Neural progenitor cell (in vitro differentiated cells): Measurements from ENCODE around the gene ZBTB20.

Experiments used
- EZH2 ChIP-seq: fragments of 200-600 bp; sonication (generic); IDR thresholded peaks from 2 replicates; pipeline ENCODE4 v1.6.1; 2017; ENCODE audit warnings: antibody characterized with exemption, mild to moderate bottlenecking, moderate library complexity
- TF ChIP-seq, protein P1 (sequence below): fragments of 200-600 bp; sonication (generic); IDR thresholded peaks from 2 replicates; pipeline ENCODE4 v1.5.1; 2017; ENCODE audit warnings: antibody characterized with exemption, mild to moderate bottlenecking

DNA sequence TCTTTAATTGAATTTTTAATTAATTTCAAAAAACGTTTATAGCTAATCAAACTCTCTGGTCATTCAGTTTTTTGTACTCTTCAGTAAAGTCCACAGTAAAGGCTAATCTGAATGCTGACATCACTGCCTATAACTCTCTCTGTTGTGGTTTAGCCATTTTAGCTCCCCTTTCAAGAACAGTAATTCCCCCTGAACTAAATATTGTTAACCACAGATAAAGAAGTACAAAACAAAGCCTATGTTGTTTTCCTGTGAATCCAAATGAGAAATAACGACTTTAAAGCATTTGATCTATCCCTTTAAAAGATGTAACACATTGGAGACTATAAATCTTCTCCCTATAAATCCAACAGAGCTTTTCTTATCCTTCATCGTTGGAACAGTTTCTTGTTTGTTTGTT is 94.2 kb downstream of the ZBTB20 start:
- no peak for TF ChIP-seq EZH2
- TF ChIP-seq, protein P1, sequence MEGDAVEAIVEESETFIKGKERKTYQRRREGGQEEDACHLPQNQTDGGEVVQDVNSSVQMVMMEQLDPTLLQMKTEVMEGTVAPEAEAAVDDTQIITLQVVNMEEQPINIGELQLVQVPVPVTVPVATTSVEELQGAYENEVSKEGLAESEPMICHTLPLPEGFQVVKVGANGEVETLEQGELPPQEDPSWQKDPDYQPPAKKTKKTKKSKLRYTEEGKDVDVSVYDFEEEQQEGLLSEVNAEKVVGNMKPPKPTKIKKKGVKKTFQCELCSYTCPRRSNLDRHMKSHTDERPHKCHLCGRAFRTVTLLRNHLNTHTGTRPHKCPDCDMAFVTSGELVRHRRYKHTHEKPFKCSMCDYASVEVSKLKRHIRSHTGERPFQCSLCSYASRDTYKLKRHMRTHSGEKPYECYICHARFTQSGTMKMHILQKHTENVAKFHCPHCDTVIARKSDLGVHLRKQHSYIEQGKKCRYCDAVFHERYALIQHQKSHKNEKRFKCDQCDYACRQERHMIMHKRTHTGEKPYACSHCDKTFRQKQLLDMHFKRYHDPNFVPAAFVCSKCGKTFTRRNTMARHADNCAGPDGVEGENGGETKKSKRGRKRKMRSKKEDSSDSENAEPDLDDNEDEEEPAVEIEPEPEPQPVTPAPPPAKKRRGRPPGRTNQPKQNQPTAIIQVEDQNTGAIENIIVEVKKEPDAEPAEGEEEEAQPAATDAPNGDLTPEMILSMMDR, result no peak
